Stimulated activated naive CD4-positive, alpha-beta T cell (primary cell): ENCODE measurements around the gene SMARCA2.

Experiments
- DNase-seq, 6 experiments: peaks; one replicate each; lab custom pipeline; 2025; lab: John Stamatoyannopoulos, UW

Gene SMARCA2

DNA sequence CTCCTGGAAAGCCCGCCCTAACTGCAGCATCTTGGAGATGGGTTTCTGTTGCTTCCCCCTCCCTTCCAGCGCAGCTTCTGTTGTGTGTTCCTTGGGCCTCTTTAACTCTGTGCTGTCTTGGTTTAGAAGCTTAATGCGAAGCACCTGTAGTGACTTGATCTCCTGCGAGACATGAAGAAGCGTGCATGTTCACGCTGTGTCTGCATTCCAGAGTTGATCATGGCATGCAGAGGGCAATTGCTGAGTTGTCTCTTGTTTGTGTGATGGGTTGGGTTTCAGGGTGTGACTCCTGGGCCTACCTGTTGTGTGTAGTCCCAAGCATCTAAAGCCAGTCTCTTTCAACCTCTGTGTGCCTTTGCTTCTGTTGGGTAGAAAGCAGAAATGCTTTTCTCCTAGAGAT, 155.6 kb downstream of the SMARCA2 start:
- DNase-seq: no peak

DNA sequence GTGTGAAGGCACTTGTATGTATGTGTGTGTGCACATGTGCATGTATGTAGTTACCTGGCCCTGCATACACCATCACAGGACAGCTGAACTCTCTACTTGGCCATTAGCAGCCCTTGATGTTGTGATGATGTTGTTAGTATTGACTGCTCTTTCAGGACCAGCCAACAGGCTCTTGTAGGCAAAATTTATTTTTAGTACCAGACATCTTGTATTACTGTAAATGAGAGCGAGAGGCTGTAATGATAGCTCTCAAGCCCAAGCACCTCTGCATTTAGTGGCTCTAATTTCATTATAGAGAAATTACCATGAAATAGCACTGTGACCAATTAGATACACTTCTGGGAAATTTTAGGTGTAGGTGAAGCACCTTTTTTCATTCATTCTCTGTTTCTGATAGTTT, 158.0 kb downstream of the SMARCA2 start:
- no peak for DNase-seq

- DNase-seq: no peak
These were observed 158.7 kb downstream of the SMARCA2 start for GRCh38 chr9:2173861-2174260.

DNA sequence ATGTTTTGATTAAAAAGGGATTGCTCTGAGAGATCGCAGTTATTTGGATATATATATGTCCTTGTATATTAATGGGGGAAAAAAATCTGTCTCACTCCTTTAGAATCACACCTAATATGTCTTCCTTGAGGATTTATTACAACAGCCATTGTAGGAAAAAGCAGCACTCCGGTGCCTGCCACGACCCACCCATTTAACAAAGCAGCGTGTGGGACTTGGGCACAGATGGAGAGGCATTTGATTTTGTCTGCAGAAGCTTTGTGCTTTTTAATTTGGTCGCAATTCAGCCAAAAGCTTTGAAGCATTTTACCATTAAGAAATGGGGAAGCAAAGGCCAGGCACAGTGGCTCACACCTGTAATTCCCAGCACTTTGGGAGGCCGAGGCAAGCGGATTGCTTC, 159.2 kb downstream of the SMARCA2 start:
- no peak for DNase-seq

DNA sequence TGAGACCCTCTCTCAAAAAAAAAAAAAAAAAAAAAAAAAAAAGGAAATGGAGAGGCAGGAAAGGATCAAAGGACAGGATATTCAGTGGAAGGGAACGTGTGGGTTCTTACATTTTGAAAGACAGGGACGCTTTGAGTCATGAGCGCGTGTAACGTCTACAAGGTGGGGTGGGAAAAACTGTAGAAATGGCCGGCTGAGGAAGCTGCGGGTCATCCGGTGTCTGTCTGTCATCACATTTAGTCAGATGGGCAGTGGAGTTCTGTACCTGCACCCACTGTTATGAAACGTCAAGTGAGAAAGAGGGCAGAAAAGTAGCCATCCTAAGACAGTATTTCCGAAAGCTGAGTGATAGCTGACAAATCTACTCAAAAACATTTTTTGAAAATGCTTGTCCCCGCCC, 159.8 kb downstream of the SMARCA2 start:
- no peak for DNase-seq

GRCh38 chr9:2177121-2177520, 162.0 kb downstream of the SMARCA2 start:
- no peak for DNase-seq

DNA sequence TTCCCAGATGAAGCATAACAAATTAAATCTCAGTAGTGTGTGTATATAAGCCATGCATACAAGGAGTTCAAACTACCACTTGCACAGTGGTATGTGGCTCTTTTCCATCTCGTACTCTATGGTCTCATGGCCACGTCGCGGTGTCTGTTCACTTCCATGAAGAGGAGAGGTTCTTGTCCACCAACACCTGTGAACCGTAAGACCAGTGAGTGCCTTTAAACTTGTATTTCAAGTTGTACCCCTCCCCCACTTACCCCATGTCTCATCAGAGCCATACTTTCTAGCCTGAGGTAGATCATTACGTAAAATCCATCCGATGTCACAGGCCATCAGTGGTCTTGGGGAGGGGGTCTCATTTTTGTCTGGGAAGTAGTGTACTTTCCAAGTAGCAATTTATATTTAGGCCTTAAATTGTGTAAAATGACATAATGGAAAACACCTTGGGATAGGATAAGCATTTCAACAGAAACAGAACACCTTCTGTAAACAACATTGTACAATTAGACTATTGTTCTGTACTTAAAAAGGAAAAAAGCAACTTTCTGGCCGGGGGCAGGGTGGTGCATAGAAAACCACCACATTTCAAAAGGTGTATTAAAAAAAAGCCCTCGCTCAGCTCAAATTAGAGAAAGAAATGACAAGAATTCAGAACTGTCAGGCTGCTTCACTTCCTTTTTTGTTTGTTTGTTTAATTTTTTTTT, 163.0 kb downstream of the SMARCA2 start:
- no peak for DNase-seq

- DNase-seq: no peak
These were observed 164.4 kb downstream of the SMARCA2 start for GRCh38 chr9:2179567-2179966.

DNA sequence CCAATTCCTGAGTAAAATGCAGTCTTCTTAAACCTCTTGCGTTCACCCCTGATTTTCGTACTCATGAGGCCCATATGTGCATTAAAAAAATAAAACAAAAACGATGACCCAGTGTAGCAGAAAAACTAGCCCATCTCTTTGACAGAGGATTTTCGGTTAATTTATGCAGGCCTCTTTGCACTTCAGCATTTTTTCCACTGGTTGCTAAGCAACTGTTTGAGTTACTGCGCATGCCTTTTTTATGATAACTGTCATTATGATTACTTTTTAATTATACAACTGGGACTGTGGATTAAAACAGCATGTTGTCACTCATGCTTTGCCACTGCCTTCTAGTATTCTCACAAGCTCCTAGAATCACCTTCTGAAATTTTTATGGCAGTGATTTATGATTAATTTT, 165.0 kb downstream of the SMARCA2 start:
- no peak for DNase-seq

GRCh38 chr9:2180704-2181103, 165.6 kb downstream of the SMARCA2 start:
- no peak for DNase-seq

GRCh38 chr9:2181792-2182191, 166.6 kb downstream of the SMARCA2 start:
- no peak for DNase-seq

GRCh38 chr9:2190939-2191608, 175.9 kb downstream of the SMARCA2 start:
- no peak for DNase-seq

DNA sequence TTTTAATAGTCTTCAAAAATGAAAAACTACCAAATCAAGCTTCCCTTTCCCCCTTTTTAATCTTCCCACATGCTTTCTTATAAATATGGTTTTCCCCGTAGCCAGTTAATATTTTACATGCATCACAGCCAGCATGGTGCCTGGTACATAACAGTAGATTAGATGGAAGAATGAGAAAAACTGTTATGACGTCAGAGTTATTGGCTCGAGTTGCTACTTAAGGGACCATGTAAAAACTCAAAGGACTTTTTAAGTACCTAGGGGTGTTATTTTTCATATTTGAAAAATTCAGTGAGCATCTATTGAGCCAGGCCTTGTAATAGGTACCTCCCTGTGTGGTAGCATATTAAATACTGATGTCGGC, 176.4 kb downstream of the SMARCA2 start:
- DNase-seq: no peak

DNA sequence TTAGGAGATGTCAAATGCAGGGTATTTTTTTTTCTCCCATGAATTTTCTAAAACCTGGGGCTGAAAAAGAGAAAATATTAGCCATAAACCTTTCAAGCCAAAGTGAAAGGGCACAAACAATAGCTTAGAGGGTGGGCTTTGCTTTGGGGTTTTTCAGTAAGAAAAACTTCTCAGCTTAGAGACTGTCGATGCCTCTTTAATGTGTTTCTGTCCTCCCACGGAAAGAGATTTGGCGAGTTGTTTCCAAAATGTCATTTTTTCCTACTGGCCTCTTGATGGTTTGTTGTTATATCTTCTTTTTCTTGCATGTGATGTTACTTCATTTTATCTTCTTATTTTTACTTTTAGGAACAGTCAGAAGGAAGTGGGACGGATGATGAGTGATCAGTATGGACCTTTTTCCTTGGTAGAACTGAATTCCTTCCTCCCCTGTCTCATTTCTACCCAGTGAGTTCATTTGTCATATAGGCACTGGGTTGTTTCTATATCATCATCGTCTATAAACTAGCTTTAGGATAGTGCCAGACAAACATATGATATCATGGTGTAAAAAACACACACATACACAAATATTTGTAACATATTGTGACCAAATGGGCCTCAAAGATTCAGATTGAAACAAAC, 177.3 kb downstream of the SMARCA2 start:
- DNase-seq: no peak

GRCh38 chr9:2193552-2193951, 178.4 kb downstream of the SMARCA2 start:
- no peak for DNase-seq

- no peak for DNase-seq
These were observed 180.1 kb downstream of the SMARCA2 start for GRCh38 chr9:2195211-2195610.

GRCh38 chr9:2196757-2197156, 181.6 kb downstream of the SMARCA2 start:
- no peak for DNase-seq

GRCh38 chr9:2198956-2199635, 183.9 kb downstream of the SMARCA2 start:
- DNase-seq: no peak

DNA sequence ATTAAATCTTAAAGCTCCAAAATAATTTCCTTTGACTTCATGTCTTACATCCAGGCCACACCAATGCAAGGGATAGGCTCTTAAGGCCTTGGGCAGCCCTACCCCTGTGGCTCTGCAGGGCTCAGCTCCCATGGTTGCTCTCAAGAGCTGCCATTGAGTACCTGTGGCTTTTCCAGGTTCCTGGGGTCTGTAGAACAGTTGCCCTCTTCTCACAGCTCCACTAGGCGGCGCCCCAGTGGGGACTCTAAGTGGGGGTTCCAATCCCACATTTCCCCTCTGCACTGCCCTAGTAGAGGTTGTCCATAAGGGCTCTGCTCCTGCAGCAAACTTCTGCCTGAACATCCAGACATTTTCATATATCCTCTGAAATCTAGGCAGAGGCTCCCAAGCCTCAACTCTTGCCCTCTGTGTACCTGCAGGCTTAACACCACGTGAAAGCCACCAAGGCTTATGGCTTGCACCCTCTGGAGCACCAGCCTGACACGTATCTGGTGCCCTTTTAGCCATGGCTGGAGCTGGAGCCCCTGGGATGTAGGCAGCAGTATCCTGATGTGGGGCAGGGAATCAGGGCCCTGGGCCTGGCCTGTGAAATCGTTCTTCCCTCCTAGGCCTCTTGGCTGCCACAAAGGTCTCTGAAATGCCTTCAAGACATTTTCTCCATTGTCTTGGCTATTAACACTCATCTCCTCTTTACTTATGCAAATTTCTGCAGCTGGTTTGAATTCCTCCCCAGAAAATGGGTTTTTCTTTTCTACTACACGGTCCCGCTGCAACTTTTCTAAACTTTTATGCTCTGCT, 185.1 kb downstream of the SMARCA2 start:
- no peak for DNase-seq

GRCh38 chr9:2208465-2208864, 193.3 kb downstream of the SMARCA2 start:
- no peak for DNase-seq

GRCh38 chr9:2208991-2209390, 193.8 kb downstream of the SMARCA2 start:
- DNase-seq: no peak

DNA sequence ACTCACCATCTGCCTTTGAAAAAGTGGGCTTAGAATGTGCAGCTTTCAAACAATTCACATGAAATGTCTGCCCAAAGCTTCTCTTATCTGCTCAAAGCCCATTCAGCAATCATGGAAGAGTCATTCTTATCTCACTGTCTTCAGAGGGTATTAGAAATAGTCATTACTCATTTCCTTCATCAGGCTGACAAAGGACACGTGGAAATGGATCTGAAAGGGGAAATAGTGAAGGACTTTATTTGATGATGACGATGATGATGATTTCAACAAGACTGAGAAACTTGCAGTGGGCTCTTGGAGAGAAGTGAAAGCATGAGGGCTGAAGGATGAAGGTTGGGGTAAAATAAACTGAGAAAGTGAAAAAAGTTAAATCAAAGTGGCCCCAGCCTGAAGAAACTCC, 194.3 kb downstream of the SMARCA2 start:
- no peak for DNase-seq
